Measurements from ENCODE around the gene TMEM38A.
"Not testable (repeated sequence)": the region's sequence is repeated elsewhere in the genome, so short reads cannot be mapped to it uniquely, and the experiment has no call there.

Gene TMEM38A

DNA sequence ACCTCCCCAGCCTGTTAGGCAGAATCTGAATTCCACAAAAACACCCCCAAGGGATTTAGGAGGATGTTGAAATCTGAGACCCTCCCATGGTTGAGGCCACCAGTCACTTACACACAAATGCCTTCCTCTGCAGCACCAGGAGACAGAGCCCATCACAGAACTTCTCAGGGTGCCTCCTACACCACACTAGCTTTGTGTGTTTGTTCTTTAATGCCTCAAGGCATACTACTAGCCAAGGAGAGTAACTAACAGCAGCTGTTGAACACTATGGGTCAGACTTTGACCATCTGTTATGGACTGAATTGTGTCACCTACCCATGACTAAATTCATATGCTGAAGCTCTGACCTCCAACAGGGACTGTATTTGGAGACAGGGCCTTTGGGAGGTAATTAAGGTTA lies 23.4 kb upstream of the TMEM38A start:
- TF ChIP-seq, protein P1, sequence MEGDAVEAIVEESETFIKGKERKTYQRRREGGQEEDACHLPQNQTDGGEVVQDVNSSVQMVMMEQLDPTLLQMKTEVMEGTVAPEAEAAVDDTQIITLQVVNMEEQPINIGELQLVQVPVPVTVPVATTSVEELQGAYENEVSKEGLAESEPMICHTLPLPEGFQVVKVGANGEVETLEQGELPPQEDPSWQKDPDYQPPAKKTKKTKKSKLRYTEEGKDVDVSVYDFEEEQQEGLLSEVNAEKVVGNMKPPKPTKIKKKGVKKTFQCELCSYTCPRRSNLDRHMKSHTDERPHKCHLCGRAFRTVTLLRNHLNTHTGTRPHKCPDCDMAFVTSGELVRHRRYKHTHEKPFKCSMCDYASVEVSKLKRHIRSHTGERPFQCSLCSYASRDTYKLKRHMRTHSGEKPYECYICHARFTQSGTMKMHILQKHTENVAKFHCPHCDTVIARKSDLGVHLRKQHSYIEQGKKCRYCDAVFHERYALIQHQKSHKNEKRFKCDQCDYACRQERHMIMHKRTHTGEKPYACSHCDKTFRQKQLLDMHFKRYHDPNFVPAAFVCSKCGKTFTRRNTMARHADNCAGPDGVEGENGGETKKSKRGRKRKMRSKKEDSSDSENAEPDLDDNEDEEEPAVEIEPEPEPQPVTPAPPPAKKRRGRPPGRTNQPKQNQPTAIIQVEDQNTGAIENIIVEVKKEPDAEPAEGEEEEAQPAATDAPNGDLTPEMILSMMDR (IDR thresholded peaks at IDR 0.05; ENCODE audit: borderline replicate concordance, insufficient read depth, low read depth, low read length): no peak
- no peak overlapping the region for H3K4me3 ChIP-seq (ENCODE audit: low read depth, low read length)

DNA sequence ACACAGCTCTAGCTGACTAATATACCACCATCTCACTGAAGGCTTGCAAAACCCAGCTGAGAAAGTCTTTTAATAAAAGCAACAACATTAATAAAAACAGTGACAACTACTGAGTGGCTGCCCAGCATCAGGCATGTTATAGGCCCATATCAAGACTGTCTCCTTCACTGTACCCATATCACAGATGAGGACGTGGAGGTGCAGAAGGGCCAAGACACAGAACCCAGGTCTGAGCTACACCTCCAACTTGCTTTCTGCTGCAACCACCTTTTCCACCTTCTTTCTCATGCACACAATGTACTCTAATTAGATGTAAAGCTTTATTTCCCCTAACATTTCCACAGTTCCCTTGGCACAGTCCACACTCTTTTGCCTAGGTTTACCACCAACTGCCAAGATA lies 22.3 kb upstream of the TMEM38A start:
- no peak overlapping the region for H3K4me3 ChIP-seq (ENCODE audit: low read depth, low read length)
- TF ChIP-seq, protein P1 (IDR thresholded peaks at IDR 0.05; ENCODE audit: borderline replicate concordance, insufficient read depth, low read depth, low read length): no peak

- TF ChIP-seq, protein P1 (IDR thresholded peaks at IDR 0.05; ENCODE audit: borderline replicate concordance, insufficient read depth, low read depth, low read length): no peak
- no peak overlapping the region for H3K4me3 ChIP-seq (ENCODE audit: low read depth, low read length)
Observed at GRCh38 chr19:16640951-16641350, 20.0 kb upstream of the TMEM38A start.

DNA sequence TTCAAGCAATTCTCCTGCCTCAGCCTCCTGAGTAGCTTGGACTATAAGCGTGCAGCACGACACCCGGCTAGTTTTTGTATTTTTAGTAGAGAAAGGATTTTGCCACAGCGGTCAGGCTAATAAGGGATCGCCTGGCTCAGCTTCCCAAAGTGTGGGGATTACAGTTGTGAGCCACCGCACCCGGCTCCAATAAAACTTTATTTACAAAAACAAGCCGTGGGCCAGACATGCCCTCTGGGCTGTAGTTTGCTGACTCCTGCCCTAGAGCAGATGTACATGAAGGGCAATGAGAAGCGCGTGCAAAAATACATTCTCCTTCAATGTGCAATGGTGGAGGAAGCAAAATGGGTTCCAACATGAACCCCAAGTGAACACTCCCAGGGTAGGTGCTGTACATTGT lies 19.2 kb upstream of the TMEM38A start:
- no peak overlapping the region for H3K4me3 ChIP-seq (ENCODE audit: low read depth, low read length)
- TF ChIP-seq, protein P1 (IDR thresholded peaks at IDR 0.05; ENCODE audit: borderline replicate concordance, insufficient read depth, low read depth, low read length): no peak

DNA sequence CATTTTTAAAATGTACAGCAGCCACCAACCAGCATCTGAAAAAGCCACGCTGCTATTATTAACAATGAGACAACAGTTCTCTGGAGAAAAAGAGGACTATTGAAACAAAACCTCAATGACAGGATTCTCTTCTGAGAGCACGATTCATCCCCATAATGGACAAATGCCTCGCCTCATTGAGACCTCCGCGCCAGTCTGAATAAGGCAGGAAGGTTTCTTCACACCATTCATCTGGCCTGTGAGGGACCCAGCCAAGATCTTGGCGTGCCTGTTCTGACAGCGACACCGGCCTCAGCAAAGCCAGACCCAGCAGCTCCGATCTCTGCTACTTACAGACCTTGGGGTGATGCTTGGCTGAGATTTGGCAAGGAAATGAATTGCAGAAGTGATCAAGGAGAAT lies 15.8 kb upstream of the TMEM38A start:
- no peak overlapping the region for H3K4me3 ChIP-seq (ENCODE audit: low read depth, low read length)
- TF ChIP-seq, protein P1 (IDR thresholded peaks at IDR 0.05; ENCODE audit: borderline replicate concordance, insufficient read depth, low read depth, low read length): no peak

- H3K4me3 ChIP-seq (ENCODE audit: low read depth, low read length): no peak overlapping the region
- TF ChIP-seq, protein P1 (IDR thresholded peaks at IDR 0.05; ENCODE audit: borderline replicate concordance, insufficient read depth, low read depth, low read length): no peak
Observed at GRCh38 chr19:16649734-16650133, 11.2 kb upstream of the TMEM38A start.

DNA sequence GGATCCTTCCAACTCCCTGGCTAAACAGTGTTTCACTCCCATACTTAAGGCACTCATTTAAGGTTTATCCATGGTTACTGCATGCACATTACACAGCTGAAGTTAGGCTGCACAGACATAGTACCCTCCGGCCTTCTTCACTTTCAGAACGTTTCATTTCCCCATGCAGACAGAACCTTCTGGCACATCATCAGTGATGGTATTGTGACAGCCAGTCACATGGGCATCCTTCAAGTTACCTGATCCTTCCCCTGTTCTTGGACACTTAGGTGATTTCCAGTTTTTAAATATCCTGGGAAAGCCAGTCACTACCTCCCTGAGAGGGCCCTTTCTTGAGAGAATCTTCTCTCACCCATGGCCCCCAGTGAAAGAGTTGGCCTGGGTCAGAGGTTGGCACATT lies 10.1 kb upstream of the TMEM38A start:
- TF ChIP-seq, protein P1 (IDR thresholded peaks at IDR 0.05; ENCODE audit: borderline replicate concordance, insufficient read depth, low read depth, low read length): no peak
- no peak overlapping the region for H3K4me3 ChIP-seq (ENCODE audit: low read depth, low read length)

- not testable (repeated sequence) for H3K4me3 ChIP-seq (ENCODE audit: low read depth, low read length)
Observed at GRCh38 chr19:16651421-16652188, 9.3 kb upstream of the TMEM38A start.
